H1 (cell line): ENCODE results near the gene CDYL. TPM values are rescaled to one million over a fixed set of nuclear protein-coding genes. Genes with fewer than 3 reads are reported as not detected.

Experiments used
- JUN ChIP-seq: IDR thresholded peaks from 2 replicates; pipeline ENCODE4 v1.6.1; 2011; ENCODE audit warnings: low read depth, mild to moderate bottlenecking, improper control_type of control experiment, low read length
- polyA plus RNA-seq, 7 experiments: library from polyadenylated mRNA; depleted of rRNA in 3 of 7; stranded (reverse) in 5 of 7; unstranded in 2 of 7; fragments of >200 nt in 5 of 7; fragments of 200-250 nt in 2 of 7; gene quantifications; 1 replicate in 5 of 7; 2 replicates in 1 of 7; 4 replicates in 1 of 7; pipeline versions ENCODE4 v1.2.1 to v1.2.3, GENCODE V29; 2011 to 2013; ENCODE audit warnings: missing spikeins in 2 of 7, mixed read lengths in 2 of 7
- total RNA-seq: library from RNA; stranded (reverse); fragmentation: NEBNext Ultra II Directional; extraction: Animal tissue kit (Norgen Biotek cat#: 25700); gene quantifications from 2 replicates; pipeline ENCODE4 v1.2.1, GENCODE V29; 2021

CDYL gene
- total and polyA plus RNA-seq, 2 of the 8 experiments (the other 6 are each of a cell fraction or from before 2014, with no cell fraction given) = 56.4 to 119 TPM

DNA sequence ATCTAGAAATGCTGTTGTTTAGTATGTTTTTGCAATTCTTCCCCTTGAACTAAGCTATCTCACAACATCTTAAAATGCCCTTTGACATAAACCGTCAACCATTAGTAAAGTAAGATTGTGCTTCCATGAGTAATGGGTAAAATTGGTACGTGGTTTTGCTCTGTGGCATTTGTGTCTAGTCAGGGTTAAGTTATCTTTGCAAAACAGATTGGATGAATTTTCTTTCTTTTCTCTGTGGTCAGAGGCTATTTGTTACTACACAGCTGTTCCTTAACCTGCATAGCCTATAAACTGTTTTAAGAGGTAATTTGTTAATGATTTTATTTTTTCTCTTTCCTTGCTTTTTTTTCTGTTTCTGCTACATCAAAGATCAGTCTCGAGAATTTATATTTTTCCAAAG, 152.2 kb downstream of the CDYL start (continued):
- no peak for TF ChIP-seq JUN
